Measurements from ENCODE around the gene IL1RAPL1.

IL1RAPL1 gene

DNA sequence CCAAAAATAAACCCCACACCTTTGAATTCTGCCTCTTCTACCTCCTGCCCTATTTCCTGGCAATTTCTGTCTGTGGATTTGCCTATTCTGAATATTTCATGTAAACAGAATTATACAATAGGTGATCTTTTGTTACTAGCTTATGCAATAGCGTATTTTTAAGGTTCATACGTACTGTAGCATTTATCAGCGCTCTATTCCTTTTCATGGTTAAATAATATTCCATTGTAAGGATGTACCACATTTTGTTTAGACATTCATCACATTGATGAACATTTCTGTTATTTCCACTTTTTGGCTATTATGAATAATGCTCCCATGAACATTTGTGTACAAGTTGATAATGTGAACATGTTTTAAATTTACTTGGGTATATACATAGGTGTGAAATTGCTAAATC is 847.7 kb downstream of the IL1RAPL1 start:
- no peak for TF ChIP-seq CTCF (conservative IDR thresholded peaks at IDR 0.05)
- no peak overlapping the region for H3K27ac ChIP-seq

GRCh38 chrX:29435396-29435795 is 848.1 kb downstream of the IL1RAPL1 start:
- TF ChIP-seq CTCF (conservative IDR thresholded peaks at IDR 0.05): no peak
- no peak overlapping the region for H3K27ac ChIP-seq

DNA sequence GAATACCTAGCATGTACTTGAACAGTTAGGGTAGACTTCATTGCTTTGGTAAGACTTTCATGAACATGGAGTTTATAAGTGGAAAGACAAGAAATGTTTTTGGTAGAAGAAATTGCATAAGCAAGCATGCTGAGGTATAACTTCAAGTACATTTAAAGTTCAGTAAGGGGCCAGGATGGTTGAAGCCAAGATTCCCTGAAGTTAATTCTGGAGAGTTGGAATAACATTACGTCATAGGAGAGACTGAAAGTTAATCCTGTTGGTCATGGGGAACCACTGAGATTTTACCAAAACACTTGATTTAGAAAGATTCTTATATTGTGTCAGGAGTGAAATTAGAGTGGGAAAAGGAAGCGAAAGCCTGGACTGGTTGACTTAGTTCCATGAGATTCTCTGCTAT is 860.6 kb downstream of the IL1RAPL1 start:
- no peak for TF ChIP-seq CTCF (conservative IDR thresholded peaks at IDR 0.05)

GRCh38 chrX:29453333-29453732 is 866.1 kb downstream of the IL1RAPL1 start:
- H3K27ac ChIP-seq: no peak overlapping the region
- TF ChIP-seq CTCF (conservative IDR thresholded peaks at IDR 0.05): no peak

More for the DNA sequence above, 860.6 kb downstream of the IL1RAPL1 start:
- H3K27ac ChIP-seq: no peak overlapping the region

- no peak overlapping the region for H3K27ac ChIP-seq
- TF ChIP-seq CTCF (conservative IDR thresholded peaks at IDR 0.05): no peak
Observed at GRCh38 chrX:29455702-29456101, 868.5 kb downstream of the IL1RAPL1 start.

DNA sequence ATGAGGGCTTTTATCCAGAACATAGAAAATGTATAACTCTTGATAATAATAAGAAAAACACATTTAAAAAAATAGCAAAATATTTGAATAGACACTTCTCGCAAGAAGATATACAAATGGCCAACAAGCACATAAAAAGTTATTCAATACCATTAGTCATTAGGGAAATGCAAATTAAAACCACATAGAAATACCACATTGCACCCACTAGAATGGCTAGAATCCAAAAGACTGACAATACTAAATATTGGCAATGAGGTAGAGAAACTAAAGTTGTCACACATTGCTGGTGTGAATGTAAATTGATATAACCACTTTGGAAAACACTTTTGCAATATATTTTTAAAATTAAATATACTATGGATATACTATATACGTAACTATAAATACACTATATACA is 873.8 kb downstream of the IL1RAPL1 start:
- no peak for TF ChIP-seq CTCF (conservative IDR thresholded peaks at IDR 0.05)

GRCh38 chrX:29466456-29466855 is 879.2 kb downstream of the IL1RAPL1 start:
- no peak overlapping the region for H3K27ac ChIP-seq
- TF ChIP-seq CTCF (conservative IDR thresholded peaks at IDR 0.05): no peak

More for the DNA sequence above, 873.8 kb downstream of the IL1RAPL1 start:
- no peak overlapping the region for H3K27ac ChIP-seq

Measured in VCaP (cell line).